Keratinocyte (primary cell): ENCODE results near the gene SLC39A11. TPM values are rescaled to one million over a fixed set of nuclear protein-coding genes. Genes with fewer than 3 reads are reported as not detected.

ENCODE experiments used
- DNase-seq: peaks from one replicate; pipeline ENCODE4 v3.0.0-alpha.2; 2011; ENCODE audit warnings: low read depth, missing footprints, low spot score
- FAIRE-seq: peaks from 2 replicates; lab custom pipeline; 2011; peaks lifted over from hg19 to GRCh38; lab: Jason Lieb, UNC
- H2AFZ ChIP-seq: 2 replicates; pipeline ENCODE4 v1.6.0; 2012; ENCODE audit warnings: low read length, control low read depth, inconsistent platforms; ENCODE audit not compliant: control insufficient read depth
- H3K27ac ChIP-seq: 2 replicates; pipeline ENCODE4 v1.5.1; 2011; ENCODE audit warnings: low read length; ENCODE audit not compliant: control insufficient read depth, insufficient read depth
- H3K27me3 ChIP-seq: 3 replicates; pipeline ENCODE4 v1.6.0; 2011; ENCODE audit warnings: low read length; ENCODE audit not compliant: control insufficient read depth, insufficient read depth; ENCODE audit errors: extremely low read depth
- H3K36me3 ChIP-seq, 2 experiments: 2 replicates in 1 of 2; 3 replicates in 1 of 2; pipeline ENCODE4 v1.5.1; 2011; ENCODE audit warnings: low read length in 2 of 2, mild to moderate bottlenecking in 1 of 2; ENCODE audit not compliant: control insufficient read depth in 2 of 2, insufficient read depth in 2 of 2; ENCODE audit errors: extremely low read depth in 1 of 2
- H3K4me1 ChIP-seq: 3 replicates; pipeline ENCODE4 v1.5.1; 2011; ENCODE audit warnings: low read length; ENCODE audit not compliant: control insufficient read depth, insufficient read depth; ENCODE audit errors: extremely low read depth
- H3K4me2 ChIP-seq: 3 replicates; pipeline ENCODE4 v1.6.0; 2011; ENCODE audit warnings: low read depth, low read length; ENCODE audit not compliant: control insufficient read depth, insufficient read depth; ENCODE audit errors: extremely low read depth
- H3K4me3 ChIP-seq, 3 experiments: fragments of 200-600 bp in 1 of 3; sonication (generic) in 1 of 3; 2 replicates in 2 of 3; 3 replicates in 1 of 3; pipeline ENCODE4 v1.5.1; 2011 to 2016; ENCODE audit warnings: low read length in 3 of 3, mild to moderate bottlenecking in 3 of 3, control low read depth in 2 of 3, inconsistent platforms in 1 of 3, low read depth in 1 of 3, mixed read lengths in 1 of 3, mixed run types in 1 of 3, moderate library complexity in 1 of 3; ENCODE audit not compliant: control insufficient read depth in 2 of 3, insufficient read depth in 2 of 3; ENCODE audit errors: extremely low read depth in 1 of 3
- H3K79me2 ChIP-seq: 2 replicates; pipeline ENCODE4 v1.6.0; 2012; ENCODE audit warnings: low read length; ENCODE audit not compliant: control insufficient read depth, insufficient read depth
- H3K9ac ChIP-seq: 3 replicates; pipeline ENCODE4 v1.6.0; 2011; ENCODE audit warnings: low read length; ENCODE audit not compliant: control insufficient read depth, insufficient read depth; ENCODE audit errors: extremely low read depth
- H3K9me1 ChIP-seq: 3 replicates; pipeline ENCODE4 v1.6.0; 2011; ENCODE audit warnings: low read length; ENCODE audit not compliant: control insufficient read depth, insufficient read depth; ENCODE audit errors: extremely low read depth
- H3K9me3 ChIP-seq: 2 replicates; pipeline ENCODE4 v1.5.1; 2012; ENCODE audit warnings: low read depth, low read length; ENCODE audit not compliant: control insufficient read depth
- H4K20me1 ChIP-seq: 3 replicates; pipeline ENCODE4 v1.6.0; 2011; ENCODE audit warnings: low read length; ENCODE audit not compliant: control insufficient read depth, insufficient read depth; ENCODE audit errors: extremely low read depth
- EZH2 ChIP-seq: IDR thresholded peaks from one replicate; pipeline ENCODE4 v1.6.1; 2012; ENCODE audit warnings: inconsistent platforms, mild to moderate bottlenecking, low read length, moderate library complexity
- dilution Hi-C: fragments of 300-500 bp; cut with MboI; formaldehyde crosslinking; loops from one replicate; pipeline ENCODE4 v1.7.0; 2020; ENCODE audit warnings: low sequenced_read_pairs; ENCODE audit not compliant: extremely low pct_ligation_motif_present
- polyA plus RNA-seq, 5 experiments: library from polyadenylated mRNA; depleted of rRNA in 3 of 5; stranded (reverse) in 3 of 5; stranded (forward) in 1 of 5; unstranded in 1 of 5; fragments of >200 nt; gene quantifications; 1 replicate in 1 of 5; 2 replicates in 3 of 5; 3 replicates in 1 of 5; pipeline versions ENCODE4 v1.2.1 to v1.2.3, GENCODE V29; 2011 to 2012; ENCODE audit warnings: missing spikeins in 2 of 5, low read depth in 1 of 5, low replicate concordance in 1 of 5
- TF ChIP-seq, protein P1 (sequence below), 3 experiments: IDR thresholded peaks in 1 of 3; conservative IDR thresholded peaks in 1 of 3; optimal IDR thresholded peaks in 1 of 3; 2 replicates in 2 of 3; 3 replicates in 1 of 3; pipeline versions ENCODE3 to v1.5.1; 2011; ENCODE audit warnings: low read length in 3 of 3, mild to moderate bottlenecking in 3 of 3, moderate library complexity in 2 of 3, control low read depth in 1 of 3, inconsistent platforms in 1 of 3; ENCODE audit not compliant: insufficient read depth in 2 of 3; ENCODE audit errors: extremely low read depth in 1 of 3

SLC39A11 gene
- polyA plus RNA-seq, 1 donor (not counting 4 experiments of a cell fraction or from before 2014, with no cell fraction given), result 11.5 TPM

DNA sequence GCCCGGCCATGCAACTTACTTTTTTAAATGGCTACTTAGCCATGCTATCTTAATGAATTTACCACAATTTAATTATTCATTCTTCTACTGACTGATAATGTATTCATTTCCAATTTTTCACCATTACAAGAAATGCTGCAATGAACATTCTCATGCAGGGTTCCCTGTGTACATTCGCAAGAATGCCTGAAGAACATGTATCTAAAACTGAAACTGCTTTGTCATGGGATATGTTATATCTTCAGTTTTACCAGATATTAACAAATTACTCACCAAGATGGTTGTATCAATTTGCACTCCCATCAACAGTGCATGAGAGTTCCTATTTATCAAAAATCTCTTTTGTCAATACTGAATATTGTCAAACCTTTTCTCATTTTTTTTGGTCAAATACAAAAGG lies 100.8 kb downstream of the SLC39A11 start:
- FAIRE-seq (no peak), DNase-seq (no peak)
- H3K4me2 ChIP-seq, result no peak overlapping the region
- H3K4me3 ChIP-seq, result no peak overlapping the region
- H3K27me3 ChIP-seq, result no peaks in the 10 kb centered on the region
- H3K9me3 ChIP-seq, result no peaks in the 10 kb centered on the region
- no peaks in the 10 kb centered on the region for H3K4me1 ChIP-seq
- H3K9me1 ChIP-seq, result no peaks in the 10 kb centered on the region
- TF ChIP-seq, protein P1, sequence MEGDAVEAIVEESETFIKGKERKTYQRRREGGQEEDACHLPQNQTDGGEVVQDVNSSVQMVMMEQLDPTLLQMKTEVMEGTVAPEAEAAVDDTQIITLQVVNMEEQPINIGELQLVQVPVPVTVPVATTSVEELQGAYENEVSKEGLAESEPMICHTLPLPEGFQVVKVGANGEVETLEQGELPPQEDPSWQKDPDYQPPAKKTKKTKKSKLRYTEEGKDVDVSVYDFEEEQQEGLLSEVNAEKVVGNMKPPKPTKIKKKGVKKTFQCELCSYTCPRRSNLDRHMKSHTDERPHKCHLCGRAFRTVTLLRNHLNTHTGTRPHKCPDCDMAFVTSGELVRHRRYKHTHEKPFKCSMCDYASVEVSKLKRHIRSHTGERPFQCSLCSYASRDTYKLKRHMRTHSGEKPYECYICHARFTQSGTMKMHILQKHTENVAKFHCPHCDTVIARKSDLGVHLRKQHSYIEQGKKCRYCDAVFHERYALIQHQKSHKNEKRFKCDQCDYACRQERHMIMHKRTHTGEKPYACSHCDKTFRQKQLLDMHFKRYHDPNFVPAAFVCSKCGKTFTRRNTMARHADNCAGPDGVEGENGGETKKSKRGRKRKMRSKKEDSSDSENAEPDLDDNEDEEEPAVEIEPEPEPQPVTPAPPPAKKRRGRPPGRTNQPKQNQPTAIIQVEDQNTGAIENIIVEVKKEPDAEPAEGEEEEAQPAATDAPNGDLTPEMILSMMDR (optimal IDR thresholded peaks at IDR 0.05 in 1 of 3, IDR thresholded peaks at IDR 0.05 in 1 of 3, conservative IDR thresholded peaks at IDR 0.05 in 1 of 3; ENCODE audit: extremely low read depth in 1 of 3, insufficient read depth in 2 of 3, low read length in 3 of 3), result no peak
- no peak for TF ChIP-seq EZH2
- H3K36me3 ChIP-seq, result no peaks in the 10 kb centered on the region
- no peak overlapping the region for H3K27ac ChIP-seq
- no peak overlapping the region for H3K9ac ChIP-seq
- dilution Hi-C loops, result no loop called here
- H4K20me1 ChIP-seq, result no peaks in the 10 kb centered on the region
- H3K79me2 ChIP-seq, result no peaks in the 10 kb centered on the region
- no peak overlapping the region for H2AFZ ChIP-seq

DNA sequence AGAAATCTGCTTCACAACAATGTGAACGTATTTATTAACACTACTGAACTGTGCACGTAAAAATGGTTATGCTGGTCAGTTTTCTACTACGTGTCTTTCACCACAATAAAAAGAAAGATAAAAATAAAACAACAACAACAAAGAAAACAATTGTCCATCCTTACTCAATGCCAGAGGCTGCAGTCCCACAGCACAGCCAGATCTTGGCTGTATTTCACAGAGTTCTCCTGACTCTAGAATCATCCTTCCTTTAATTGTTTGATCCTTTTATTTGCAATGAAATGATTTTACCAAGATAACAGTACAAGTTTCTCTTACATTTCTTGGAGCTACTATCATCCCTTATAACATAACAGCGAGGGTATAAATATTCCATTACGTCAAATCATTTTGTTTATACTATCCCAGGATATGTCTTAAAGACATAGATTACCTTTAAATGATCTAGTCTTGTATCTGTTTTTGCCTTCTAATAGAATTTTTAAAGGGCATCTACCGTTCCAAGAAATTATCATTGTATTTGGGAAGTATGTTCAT lies 103.3 kb downstream of the SLC39A11 start:
- H3K27ac ChIP-seq, result no peak overlapping the region

More for the DNA sequence above, 103.3 kb downstream of the SLC39A11 start:
- H4K20me1 ChIP-seq, result no peaks in the 10 kb centered on the region
- no peak overlapping the region for H3K4me3 ChIP-seq
- H3K79me2 ChIP-seq, result no peaks in the 10 kb centered on the region
- no peaks in the 10 kb centered on the region for H3K9me1 ChIP-seq
- no peak overlapping the region for H3K4me2 ChIP-seq
- DNase-seq (no peak), FAIRE-seq (no peak)
- no peak overlapping the region for H3K9ac ChIP-seq
- no peaks in the 10 kb centered on the region for H3K9me3 ChIP-seq
- peaks cover 10% of the 10 kb centered on the region for H3K4me1 ChIP-seq
- dilution Hi-C loops, result no loop called here
- no peak overlapping the region for H2AFZ ChIP-seq
- H3K27me3 ChIP-seq, result no peaks in the 10 kb centered on the region
- TF ChIP-seq, protein P1 (optimal IDR thresholded peaks at IDR 0.05 in 1 of 3, IDR thresholded peaks at IDR 0.05 in 1 of 3, conservative IDR thresholded peaks at IDR 0.05 in 1 of 3; ENCODE audit: extremely low read depth in 1 of 3, insufficient read depth in 2 of 3, low read length in 3 of 3), result no peak
- TF ChIP-seq EZH2, result no peak
- no peaks in the 10 kb centered on the region for H3K36me3 ChIP-seq
